HepG2 (cell line): ENCODE measurements around the gene HOXC10. TPM values are rescaled to one million over a fixed set of nuclear protein-coding genes. Genes with fewer than 3 reads are reported as not detected.

Experiments used
- ATAC-seq: fragments of 200-7000 bp; cut with Tn5 transposase; 3 replicates; pipeline ENCODE4 v1.9.1; 2020; ENCODE audit warnings: mild to moderate bottlenecking, moderate library complexity
- BruUV-seq: library from RNA; stranded (reverse); fragments of 400-500 nt; replicated peaks from 2 replicates; lab custom pipeline; 2021; lab: Mats Ljungman, UMichigan
- CTCF ChIA-PET: fragments of 300-600 bp; formaldehyde crosslinking; extraction: SDS; loops from one replicate; lab custom pipeline; 2021; ENCODE audit warnings: low total read pairs, inconsistent platforms, low intra/inter-chr PET ratio; lab: Yijun Ruan, JAX
- POLR2A ChIA-PET: fragments of 350-600 bp; sonication (Branson Sonifier 250); formaldehyde crosslinking; loops from one replicate; lab custom pipeline; 2020; ENCODE audit warnings: antibody characterized with exemption, inconsistent platforms; lab: Yijun Ruan, JAX
- DNase-seq: peaks from one replicate; pipeline ENCODE4 v3.0.0-alpha.2; 2015; ENCODE audit warnings: low spot score
- FAIRE-seq: peaks from 3 replicates; lab custom pipeline; 2011; peaks lifted over from hg19 to GRCh38; lab: Jason Lieb, UNC
- H2AFZ ChIP-seq: one replicate; pipeline ENCODE4 v1.6.1; 2011; ENCODE audit warnings: low read length, inconsistent platforms
- H3K27ac ChIP-seq: fragments of 300-600 bp; 3 replicates; pipeline ENCODE4 v1.8.0; 2011; ENCODE audit warnings: mixed run types, mild to moderate bottlenecking, mixed read lengths, low read length, inconsistent platforms; ENCODE audit not compliant: insufficient read depth; ENCODE audit errors: extremely low read length
- H3K27me3 ChIP-seq, 2 experiments: fragments of 200-600 bp in 1 of 2; 2 replicates in 1 of 2; 3 replicates in 1 of 2; pipeline versions ENCODE4 v1.6.0 to v1.8.0; 2011; ENCODE audit warnings: low read length in 2 of 2, mild to moderate bottlenecking in 2 of 2, moderate library complexity in 2 of 2, inconsistent platforms in 1 of 2; ENCODE audit not compliant: insufficient read depth in 2 of 2, control insufficient read depth in 1 of 2
- H3K36me3 ChIP-seq, 2 experiments: fragments of 200-600 bp in 1 of 2; replicated peaks in 1 of 2; 2 replicates in 1 of 2; 3 replicates in 1 of 2; pipeline versions ENCODE4 v1.5.1 to v1.8.0; 2011; ENCODE audit warnings: low read length in 2 of 2, inconsistent platforms in 1 of 2; ENCODE audit not compliant: insufficient read depth in 2 of 2, control insufficient read depth in 1 of 2
- H3K4me1 ChIP-seq: 2 replicates; pipeline ENCODE4 v1.5.1; 2012; ENCODE audit warnings: low read length, inconsistent platforms; ENCODE audit not compliant: insufficient read depth
- H3K4me2 ChIP-seq: 2 replicates; pipeline ENCODE4 v1.6.0; 2011; ENCODE audit warnings: low read depth, low read length, inconsistent platforms
- H3K4me3 ChIP-seq, 3 experiments: fragments of 200-600 bp in 1 of 3; sonication (generic), shearing (Covaris generic) in 1 of 3; replicated peaks in 1 of 3; 2 replicates each; pipeline ENCODE4 v1.5.1; 2011 to 2016; ENCODE audit warnings: low read length in 3 of 3, inconsistent platforms in 2 of 3, low read depth in 2 of 3, mild to moderate bottlenecking in 2 of 3, control low read depth in 1 of 3, mixed read lengths in 1 of 3; ENCODE audit not compliant: insufficient read depth in 1 of 3
- H3K79me2 ChIP-seq: one replicate; pipeline ENCODE4 v1.6.1; 2011; ENCODE audit warnings: low read length, inconsistent platforms; ENCODE audit not compliant: insufficient read depth
- H3K9ac ChIP-seq: 2 replicates; pipeline ENCODE4 v1.6.0; 2011; ENCODE audit warnings: mild to moderate bottlenecking, low read depth, low read length, inconsistent platforms; ENCODE audit not compliant: insufficient read depth
- H3K9me3 ChIP-seq: 2 replicates; pipeline ENCODE4 v1.5.1; 2012; ENCODE audit warnings: mild to moderate bottlenecking, low read length
- H4K20me1 ChIP-seq: 2 replicates; pipeline ENCODE4 v1.6.0; 2011; ENCODE audit warnings: inconsistent platforms, mild to moderate bottlenecking, low read length, moderate library complexity; ENCODE audit not compliant: insufficient read depth
- AGO2 ChIP-seq: fragments of 200-400 bp; formaldehyde crosslinking; optimal IDR thresholded peaks from 2 replicates; pipeline ENCODE3; 2017; ENCODE audit warnings: mild to moderate bottlenecking, low read depth, low read length, moderate library complexity
- ATF2 ChIP-seq: sonication (generic); formaldehyde crosslinking; IDR thresholded peaks from 2 replicates; pipeline ENCODE4 v1.4.0; 2020; ENCODE audit warnings: missing genetic modification reagents
- DZIP1 ChIP-seq: sonication (generic); formaldehyde crosslinking; IDR thresholded peaks from 2 replicates; pipeline ENCODE4 v1.5.0; 2020; ENCODE audit warnings: mild to moderate bottlenecking, missing genetic modification reagents
- KLF6 ChIP-seq: IDR thresholded peaks from 2 replicates; pipeline ENCODE4 v1.8.0; 2016; ENCODE audit warnings: missing biosample characterization, missing genetic modification reagents
- MTF1 ChIP-seq: sonication (generic); formaldehyde crosslinking; IDR thresholded peaks from 2 replicates; pipeline ENCODE4 v1.5.0; 2020; ENCODE audit warnings: missing genetic modification reagents
- ZNF547 ChIP-seq: sonication (generic); formaldehyde crosslinking; IDR thresholded peaks from 2 replicates; pipeline ENCODE4 v1.5.1; 2020; ENCODE audit warnings: mild to moderate bottlenecking, missing genetic modification reagents
- ZNF772 ChIP-seq: sonication (generic); formaldehyde crosslinking; IDR thresholded peaks from 2 replicates; pipeline ENCODE4 v1.5.0; 2020; ENCODE audit warnings: mild to moderate bottlenecking, missing genetic modification reagents
- WGBS: methylation state at CpG from one replicate; pipeline ENCODE4 v1.1.6; 2017; ENCODE audit warnings: low lambda C conversion rate; 5-methylcytosine and 5-hydroxymethylcytosine counted together
- in situ Hi-C: cut with HindIII; loops from 2 replicates; pipeline ENCODE4 v1.10.0; 2017; ENCODE audit warnings: low pct_unique_long_range_greater_than_20kb; ENCODE audit not compliant: extremely low pct_ligation_motif_present
- intact Hi-C: fragments of 100-400 bp; cut with micrococcal nuclease; formaldehyde crosslinking; loops from one replicate; pipeline ENCODE4 v1.10.0; 2022; ENCODE audit not compliant: unreplicated experiment
- polyA plus RNA-seq, 8 experiments: library from polyadenylated mRNA; depleted of rRNA in 3 of 8; stranded (reverse) in 7 of 8; unstranded in 1 of 8; fragments of >200 nt; fragmentation: Illumina TruSeq in 4 of 8; extraction: Trizol in 4 of 8; gene quantifications; 2 replicates each; pipeline versions ENCODE4 v1.2.1 to v1.2.3, GENCODE V29; 2011 to 2016; ENCODE audit warnings: low read depth in 4 of 8, missing spikeins in 1 of 8, mixed read lengths in 1 of 8; ENCODE audit not compliant: insufficient read depth in 1 of 8
- total RNA-seq, 5 experiments: library from RNA; depleted of rRNA; stranded (reverse); fragments of >200 nt; fragmentation: Illumina TruSeq; extraction: Trizol; gene quantifications; 2 replicates each; pipeline ENCODE4 v1.2.3, GENCODE V29; 2016; ENCODE audit warnings: low read depth in 1 of 5

The HOXC10 gene
- total and polyA plus RNA-seq, 2 of the 13 experiments (the other 11 are each of a cell fraction or from before 2014, with no cell fraction given), result not detected

GRCh38 chr12:53958128-53958527 is 26.8 kb upstream of the HOXC10 start:
- BruUV-seq, result no TSS peak
- no peak for TF ChIP-seq DZIP1
- TF ChIP-seq ZNF772 (CRISPR knock-in tag), result no peak
- no peak for TF ChIP-seq MTF1 (CRISPR knock-in tag)
- TF ChIP-seq AGO2, result no peak
- TF ChIP-seq KLF6, result no peak
- TF ChIP-seq ATF2 (CRISPR knock-in tag), result no peak
- no peak for TF ChIP-seq ZNF547
- DNase-seq, result no peak
- Histone ChIP-seq H3K27me3 (peaks cover 22 to 94% of the 10 kb centered on the region in 2 experiments), H3K27ac (no peak overlapping the region), H3K4me1 (peaks cover 5% of the 10 kb centered on the region; the same call in 1 of the 2 replicates), H3K4me3 (no peak overlapping the region), H3K9ac (no peak overlapping the region), H3K79me2 (no peaks in the 10 kb centered on the region), H3K4me2 (no peak overlapping the region), H3K9me3 (no peaks in the 10 kb centered on the region), H2AFZ (no peak overlapping the region), H3K36me3 (no peaks in the 10 kb centered on the region), H4K20me1 (no peaks in the 10 kb centered on the region)
- ATAC-seq, result no peak
- ChIA-PET CTCF (no interaction called here), POLR2A (no interaction called here)
- FAIRE-seq, result no peak
- 0% methylated on average over 3 of the region's 3 CpGs for WGBS
- in situ Hi-C loops, result no loop called here
- intact Hi-C loops, result no loop called here
